Hematopoietic multipotent progenitor cell treated with erythropoietin and hydrocortisone succinate and interleukin-3 and kit ligand, for 6 days (in vitro differentiated cells): ENCODE data around the gene CHEK2.
A peak's percentile ranks its signal among the peaks of the same experiment; 100 is the strongest.
"Not testable (repeated sequence)": the region's sequence is repeated elsewhere in the genome, so short reads cannot be mapped to it uniquely, and the experiment has no call there.

Experiments
- DNase-seq: peaks from one replicate; pipeline ENCODE4 v3.0.0-alpha.2; 2015

CHEK2 gene

DNA sequence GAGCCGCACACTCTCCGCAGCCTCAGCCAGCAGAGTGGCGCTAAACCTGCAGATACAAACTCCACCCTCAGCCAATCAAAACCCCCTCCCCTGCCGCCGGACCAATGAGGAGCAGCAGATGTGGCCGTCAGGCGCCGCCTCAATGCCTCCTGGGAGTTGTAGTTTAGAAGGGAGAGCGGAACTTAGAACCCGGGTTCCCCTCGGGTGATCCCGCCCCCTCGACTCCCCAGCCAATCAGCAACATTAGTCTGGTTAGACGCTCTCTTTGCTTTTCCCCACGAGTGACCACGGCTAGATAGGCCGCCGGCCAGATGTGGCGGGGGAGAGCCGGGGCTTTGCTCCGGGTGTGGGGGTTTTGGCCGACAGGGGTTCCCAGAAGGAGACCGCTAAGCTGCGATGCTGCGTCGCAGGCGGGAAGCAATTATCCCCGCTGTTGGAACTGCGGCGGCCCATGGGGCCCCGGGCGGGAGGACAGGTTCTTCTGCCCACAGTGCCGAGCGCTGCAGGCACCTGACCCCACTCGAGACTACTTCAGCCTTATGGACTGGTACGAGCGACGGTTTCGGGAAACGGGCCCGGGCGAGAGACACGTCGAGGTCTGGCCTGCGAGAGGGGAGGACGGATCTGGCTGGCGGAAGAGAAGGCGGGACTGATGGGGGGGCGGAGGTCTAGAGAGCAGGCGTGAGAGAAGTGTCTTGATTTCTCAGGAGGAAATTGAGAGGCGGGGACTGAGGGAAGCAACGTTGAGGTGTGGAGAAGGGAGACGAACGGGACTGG, at the start of gene CHEK2, which contains the start of gene HSCB:
Gene CHEK2, minus strand, starts transcription at position 36 of the 777 bp plus-strand sequence. CDS start 7,099 bp downstream, outside the sequence.
Gene HSCB, plus strand, starts transcription at position 255 of the 777 bp plus-strand sequence. Its CDS starts 57 bp downstream, at position 312.
- peak; percentile 99 for DNase-seq

DNA sequence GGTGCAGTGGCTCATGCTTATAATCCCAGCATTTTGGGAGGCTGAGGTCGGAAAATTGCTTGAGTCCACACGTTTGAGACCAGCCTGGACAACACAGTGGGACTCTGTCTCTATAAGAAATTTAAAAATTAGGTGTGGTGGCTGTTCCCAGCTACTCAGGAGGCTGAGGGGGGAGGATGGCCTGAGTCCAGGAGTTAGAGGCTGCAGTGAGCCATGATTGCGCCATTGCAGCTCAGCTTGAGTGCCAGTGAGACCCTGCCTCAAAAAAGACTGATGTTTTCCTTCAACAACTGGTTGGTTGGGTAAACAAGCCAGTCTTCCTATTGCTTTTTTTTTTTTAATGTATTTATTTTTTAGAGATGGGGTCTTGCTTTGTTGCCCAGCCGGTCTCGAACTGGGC, 49.5 kb upstream of the CHEK2 start:
- DNase-seq, result no peak

DNA sequence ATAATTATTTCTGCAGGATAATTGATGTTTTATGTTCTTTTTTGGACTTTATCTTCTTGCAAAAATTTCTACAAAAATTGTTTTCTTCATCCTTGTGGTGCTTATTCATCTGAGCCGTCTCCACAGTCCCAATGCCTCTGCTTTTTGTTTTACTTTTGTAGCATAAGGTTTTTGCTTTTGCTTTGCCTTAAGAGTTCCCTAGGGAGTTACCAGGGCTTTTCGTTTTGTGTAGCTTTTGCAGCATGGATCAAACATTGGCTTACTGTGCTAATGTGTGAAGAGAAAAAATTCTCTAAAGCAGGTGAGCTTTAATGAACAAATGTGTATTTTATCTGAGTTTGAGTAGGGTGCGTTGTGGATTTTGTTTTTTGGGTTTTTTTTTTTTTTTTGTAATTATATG, 47.0 kb upstream of the CHEK2 start:
- DNase-seq, result no peak

DNA sequence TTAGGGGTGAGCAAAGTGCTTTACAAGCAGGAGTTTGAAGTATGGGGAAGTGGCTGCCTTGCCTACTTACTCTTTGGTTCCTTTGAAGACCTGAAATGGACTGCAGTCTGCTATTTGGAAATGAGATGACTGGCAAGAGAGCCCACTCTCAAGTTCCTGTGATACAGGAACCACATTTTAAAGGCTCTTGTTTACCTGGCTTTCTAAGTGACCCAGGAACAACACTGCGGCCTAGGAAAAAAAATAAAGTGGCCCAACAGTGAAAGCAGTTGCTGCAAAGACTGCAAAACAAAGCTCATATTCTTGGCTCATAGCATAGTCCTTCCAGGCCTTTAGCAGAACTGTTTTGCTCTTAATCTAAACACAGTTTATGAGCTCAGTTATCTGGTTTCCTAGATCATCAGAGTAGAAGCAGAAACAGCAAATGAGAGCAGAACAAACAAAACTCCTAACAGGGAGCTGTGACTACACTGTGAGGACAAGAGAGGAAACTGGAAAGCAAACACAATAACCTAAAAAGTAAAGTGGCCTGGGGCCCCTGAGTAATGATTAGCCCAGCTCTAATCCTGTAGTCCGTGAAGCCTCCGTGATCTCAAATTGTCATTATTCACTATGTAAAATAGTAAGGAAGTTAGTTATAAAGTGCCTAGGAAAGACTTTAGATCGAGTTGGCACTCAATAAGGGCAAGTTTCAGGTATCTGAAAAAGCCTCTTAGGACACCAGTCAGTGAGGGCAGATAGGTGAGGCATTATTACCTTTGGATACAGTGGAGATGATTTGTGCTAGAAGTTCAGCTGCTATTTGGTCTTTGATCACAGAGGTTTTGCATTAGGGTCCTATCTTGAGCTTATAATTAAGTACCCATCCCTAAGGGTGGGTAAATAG, 42.4 kb upstream of the CHEK2 start:
- DNase-seq, result no peak

DNA sequence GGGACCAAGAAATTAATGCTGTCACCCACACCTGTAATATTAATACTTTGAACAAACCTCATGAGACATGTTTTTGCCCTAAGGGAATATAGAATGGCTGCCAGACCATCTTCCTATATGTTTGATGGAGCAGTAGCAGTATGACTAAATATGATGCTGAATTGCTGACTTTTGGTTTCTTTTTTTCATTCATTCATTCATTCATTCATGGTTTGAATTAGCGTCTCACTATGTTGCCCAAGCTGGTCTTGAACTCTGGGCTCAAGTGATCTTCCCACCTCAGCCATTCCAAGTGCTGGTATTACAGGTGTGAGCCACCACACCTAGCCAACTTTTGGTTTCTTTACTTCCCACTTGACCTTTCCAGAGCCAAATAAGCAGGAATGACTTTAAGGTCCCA, 38.7 kb upstream of the CHEK2 start:
- DNase-seq, result no peak

DNA sequence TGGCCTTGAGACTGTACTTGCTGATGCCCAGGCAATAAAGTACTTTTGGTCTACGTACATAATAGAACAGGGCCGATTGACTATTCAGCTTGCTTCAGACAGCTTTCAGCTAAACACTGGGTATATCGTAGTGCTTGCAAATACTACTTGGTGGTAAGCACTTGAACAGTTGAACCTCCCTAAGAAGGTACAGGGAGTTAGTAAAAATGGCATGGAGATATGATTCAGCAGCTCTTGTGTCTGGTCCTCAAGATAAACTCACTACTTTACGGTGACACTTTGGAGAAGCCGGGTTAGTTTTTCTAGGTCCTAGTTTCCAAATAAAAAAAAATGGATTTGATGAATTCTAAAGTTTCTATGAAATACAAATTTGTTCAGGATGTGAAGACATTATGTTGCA, 38.2 kb upstream of the CHEK2 start:
- DNase-seq, result peak; percentile 66

DNA sequence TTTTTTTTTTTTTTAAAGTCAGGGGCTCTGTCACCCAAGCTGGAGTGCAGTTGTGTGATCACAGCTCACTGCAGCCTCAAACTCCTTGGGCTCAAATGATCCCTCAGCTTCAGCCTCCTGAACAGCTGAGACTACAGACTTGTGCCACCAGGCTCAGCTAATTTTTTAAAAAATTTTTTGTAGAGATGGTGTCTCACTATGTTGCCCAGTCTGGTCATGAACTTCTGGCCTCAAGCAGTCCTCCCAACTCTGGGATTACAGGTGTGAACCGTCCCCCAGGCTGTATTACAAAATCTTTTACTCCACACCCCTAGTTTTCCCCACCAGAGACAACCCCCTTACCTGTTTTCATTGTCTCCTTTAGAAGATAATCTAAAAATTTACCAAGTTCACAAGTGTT, 32.8 kb upstream of the CHEK2 start:
- DNase-seq, result no peak

DNA sequence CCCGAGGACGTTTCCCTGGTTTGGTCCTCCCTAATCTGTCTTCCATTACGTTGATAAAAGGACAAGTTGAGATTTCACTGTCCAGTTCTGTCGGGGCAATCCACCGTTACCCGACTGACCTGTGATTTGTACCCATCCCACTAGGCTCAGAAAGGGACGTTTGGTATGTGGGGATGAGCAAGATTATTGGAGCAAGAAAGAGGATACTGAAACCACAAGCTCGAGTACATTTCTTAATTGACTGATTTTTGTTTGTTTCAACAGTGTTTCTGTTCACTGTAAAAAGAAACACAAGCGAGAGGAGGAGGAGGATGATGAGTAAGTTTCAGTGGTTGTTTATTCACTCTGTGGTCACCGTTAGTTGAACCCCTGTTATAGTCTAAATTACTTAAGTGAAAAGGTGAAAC, 31.8 kb upstream of the CHEK2 start:
- DNase-seq, result no peak

DNA sequence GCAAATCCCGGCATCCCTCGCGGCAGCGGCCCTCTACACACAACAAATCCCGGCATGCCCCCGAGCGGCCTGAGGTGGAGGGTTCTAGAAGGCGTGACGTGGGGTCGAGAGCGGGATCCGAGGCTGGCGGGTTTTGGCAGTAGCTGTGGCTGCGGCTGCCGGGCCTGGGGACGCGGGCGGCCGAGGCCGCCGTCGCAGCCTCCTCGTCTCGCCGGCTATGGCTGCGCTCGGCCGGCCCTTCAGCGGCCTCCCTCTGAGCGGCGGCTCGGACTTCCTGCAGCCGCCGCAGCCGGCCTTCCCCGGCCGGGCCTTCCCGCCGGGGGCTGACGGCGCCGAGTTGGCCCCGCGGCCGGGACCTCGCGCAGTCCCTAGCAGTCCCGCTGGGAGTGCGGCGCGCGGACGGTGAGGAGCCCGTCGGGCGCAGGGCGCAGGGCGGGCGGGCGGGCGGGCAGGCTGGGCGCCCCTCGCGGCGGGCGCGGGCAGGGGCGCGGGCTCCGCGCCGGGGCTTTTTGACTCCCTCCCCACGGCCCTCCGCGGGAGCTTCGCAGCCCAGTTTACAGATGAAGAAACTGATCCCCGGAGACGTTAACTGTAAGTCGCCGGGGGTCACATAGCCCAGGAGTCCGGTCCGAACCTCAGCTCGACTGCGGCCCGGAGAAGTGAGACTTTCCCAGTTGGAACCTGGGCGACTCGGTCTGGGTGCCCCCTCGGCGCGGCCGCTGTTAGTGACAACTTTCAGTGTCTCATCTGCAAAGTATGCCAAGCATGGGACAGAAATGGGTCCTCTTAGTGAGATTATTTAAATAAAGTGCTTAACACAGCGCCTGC, 31.2 kb upstream of the CHEK2 start, which contains the start of gene CCDC117:
Gene CCDC117, plus strand, starts transcription at position 63 of the 828 bp plus-strand sequence. Its CDS starts 155 bp downstream, at position 218.
- peak; percentile 98 for DNase-seq

DNA sequence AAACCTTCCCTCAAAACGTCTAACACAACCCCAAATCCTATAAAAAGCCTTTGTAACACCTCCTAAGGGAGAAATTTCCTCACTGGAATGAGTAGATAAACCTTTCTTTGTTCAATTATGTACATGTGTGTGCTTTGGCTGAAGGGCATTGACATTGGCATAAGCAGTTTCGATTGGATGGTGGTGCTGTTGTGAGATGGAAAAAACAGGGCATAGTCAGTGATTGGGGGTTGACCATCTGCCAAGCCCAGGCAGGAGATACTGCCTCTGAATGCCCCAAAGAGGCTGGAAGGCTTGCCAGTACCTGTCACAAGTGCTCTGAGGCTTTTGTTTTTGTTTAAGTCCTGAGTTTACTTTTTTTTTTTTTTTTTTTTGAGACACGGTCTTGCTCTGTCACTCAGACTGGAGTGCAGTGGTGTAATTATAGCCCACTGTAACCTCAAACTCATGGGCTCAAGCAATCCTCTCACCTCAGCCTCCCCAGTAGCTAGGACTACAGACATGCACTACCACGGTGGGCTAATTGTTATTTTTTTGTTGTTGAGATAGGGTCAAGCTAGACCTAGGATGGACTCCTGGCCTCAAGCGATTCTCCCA, 29.7 kb upstream of the CHEK2 start:
- peak; percentile 25 for DNase-seq

DNA sequence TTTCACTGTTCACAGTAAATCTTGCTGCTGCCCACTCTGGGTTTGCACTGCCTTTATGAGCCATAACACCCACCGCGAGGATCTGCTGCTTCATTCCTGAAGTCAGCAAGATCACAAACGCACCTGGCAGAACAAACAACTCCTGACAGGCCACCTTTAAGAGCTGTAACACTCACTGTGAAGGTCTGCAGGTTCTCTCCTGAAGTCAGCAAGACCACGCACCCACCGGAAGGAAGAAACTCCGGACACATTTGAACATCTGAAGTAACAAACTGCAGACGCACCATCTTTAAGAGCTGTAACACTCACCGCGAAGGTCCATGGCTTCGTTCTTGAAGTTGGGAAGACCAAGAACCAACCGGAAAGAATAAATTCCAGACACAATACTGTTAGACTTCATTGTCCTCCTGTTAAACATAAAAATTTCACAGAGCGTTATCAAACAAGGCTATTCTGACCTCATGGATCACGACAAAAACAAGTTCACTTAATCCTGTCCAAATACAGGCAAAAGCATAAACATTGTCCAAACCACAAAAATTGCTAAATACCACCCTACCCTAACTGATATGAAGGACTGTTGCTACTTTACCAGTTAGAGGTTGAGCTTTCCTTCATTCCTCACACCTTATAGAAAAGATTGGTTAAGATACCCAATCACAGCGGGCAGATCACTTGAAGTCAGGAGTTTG, 27.9 kb upstream of the CHEK2 start:
- DNase-seq, result no peak

DNA sequence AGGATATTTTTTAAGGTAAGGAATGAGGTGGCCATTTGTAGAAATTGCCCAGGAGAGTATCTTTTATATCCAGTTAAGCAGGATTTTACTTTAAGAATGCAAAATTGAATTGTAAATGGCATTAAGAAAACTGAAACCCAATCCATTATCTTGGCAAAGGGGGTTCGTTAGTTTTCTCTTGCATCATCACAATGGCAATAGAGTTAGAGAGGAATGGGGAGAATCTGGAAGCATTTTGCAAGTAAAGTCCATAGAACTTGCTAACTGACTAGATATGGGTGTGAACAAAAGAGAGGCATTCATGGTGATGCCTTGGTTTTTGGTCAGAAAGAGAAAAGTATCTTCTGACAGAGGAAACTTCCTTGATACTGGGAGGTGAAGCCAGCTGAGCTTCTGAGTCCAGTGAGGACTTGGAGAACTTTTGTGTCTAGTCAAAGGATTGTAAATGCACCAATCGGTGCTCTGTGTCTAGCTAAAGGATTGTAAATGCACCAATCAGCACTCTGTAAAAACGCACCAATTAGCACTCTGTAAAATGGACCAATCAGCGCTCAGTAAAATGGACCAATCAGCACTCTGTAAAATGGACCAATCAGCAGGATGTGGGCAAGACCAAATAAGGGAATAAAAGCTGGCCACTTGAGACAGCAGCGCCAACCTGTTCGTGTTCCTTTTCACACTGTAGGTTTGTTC, 27.2 kb upstream of the CHEK2 start:
- DNase-seq, result no peak

DNA sequence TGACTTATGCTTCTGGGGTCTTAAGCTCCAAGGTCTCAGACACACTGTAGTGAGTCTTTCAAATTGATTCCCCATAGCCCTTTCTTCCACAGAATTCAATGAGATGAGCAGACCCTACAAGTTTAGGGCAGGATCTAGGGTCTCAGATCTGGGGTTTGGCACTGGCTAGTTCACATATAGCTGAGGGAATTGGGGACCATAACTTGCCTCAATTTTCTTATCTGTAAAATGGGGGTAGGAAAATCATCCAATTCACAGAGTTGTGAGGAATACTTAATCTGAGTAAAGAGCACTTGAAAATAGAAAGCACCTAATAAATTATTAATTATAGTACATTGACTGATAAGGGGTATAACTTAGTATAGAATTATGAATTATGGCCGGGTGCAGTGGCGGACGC, 25.0 kb upstream of the CHEK2 start:
- no peak for DNase-seq

DNA sequence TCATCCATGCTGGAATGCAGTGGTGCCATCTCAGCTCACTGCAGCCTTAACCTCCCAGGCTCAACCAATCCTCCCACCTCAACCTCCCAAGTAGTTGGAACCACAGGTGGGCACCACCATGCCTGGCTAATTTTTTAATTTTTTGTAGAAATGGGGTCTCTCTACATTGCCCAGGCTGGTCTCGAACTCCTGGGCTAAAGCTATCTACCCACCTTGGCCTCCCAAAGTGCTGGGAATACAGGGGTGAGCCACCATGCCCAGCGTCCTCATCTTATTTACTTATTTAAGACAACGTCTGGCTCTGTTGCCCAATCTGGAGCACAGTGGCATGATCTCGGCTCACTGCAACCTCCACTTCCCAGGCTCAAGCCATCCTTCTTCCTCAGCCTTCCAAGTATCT, 20.4 kb upstream of the CHEK2 start:
- not testable (repeated sequence) for DNase-seq

DNA sequence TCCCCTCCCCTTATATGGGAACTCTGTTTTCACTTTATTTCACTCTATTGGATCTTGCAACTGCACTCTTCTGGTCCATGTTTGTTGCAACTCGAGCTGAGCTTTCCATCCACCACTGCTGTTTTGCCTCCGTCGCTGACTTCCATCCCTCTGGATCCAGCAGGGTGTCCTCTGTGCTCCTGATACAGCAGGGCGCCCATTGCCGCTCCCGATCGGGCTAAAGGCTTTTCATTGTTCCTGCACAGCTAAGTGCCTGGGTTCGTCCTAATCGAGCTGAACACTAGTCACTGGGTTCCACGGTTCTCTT, 19.8 kb upstream of the CHEK2 start:
- DNase-seq, result no peak

DNA sequence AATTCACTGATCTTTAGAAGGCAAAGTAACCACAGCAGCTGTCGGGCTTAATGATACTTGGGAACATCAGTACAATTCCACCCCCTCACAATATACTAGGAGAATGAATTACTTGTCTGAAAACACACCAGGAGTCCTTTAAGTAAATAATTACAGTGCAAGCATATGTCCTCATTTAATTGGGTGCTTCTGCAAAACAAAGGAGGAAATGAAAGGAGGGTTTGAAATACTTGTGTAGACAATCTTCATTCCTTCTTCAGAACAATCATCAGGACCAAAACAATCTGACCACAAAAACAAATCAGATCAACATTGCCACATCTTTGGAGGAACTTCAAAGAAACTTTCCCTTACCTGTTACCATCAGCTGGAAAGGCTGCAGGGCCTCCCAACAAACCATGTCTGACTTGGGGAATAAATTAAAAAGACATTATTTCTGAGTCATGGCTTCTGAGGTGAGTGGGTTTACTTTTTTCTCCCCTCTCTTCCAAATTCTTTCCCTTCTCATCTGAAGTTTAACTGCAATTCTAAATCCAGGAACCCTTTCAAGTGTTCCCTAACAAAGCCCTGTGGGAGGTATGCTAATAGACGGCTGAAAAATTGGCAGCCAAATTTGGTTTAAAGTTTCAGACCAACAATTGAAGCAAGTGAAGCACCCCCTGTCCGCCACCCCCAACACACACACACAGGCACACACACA, 18.4 kb upstream of the CHEK2 start:
- DNase-seq, result no peak

DNA sequence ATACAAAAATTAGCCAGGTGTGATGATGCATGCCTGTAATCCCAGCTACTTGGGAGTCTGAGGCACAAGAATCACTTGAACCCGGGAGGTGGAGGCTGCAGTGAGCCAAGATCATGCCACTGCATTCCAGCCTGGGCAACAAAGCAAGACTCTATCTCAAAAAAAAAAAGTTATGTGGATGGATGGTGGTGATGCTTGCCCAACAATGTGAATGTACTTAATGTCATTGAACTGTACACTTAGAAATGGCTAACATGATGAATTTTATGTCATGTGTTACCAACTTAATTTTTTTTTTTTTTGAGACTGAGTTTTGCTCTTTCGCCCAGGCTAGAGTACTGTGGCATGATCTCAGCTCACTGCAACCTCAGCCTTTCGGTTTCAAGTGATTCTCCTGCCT, 12.9 kb upstream of the CHEK2 start:
- not testable (repeated sequence) for DNase-seq

DNA sequence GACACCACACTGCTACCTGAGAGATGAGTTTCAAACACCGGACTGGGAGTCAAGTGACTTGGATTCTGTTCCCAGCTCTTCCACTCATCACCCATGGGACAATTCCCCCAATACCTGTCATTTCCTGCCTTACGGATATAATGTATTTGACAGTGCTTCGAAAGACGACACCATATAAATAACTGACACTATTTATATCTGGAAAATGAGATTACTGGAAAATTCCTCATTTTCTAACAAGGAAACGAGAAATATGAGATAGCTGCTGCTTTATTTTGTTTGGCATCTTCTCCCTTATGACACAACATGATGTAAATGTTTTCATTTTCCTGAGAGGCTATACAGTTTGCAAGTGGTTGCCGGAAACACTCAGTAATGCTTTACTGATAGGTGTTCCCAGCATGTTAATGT, 8.9 kb upstream of the CHEK2 start:
- DNase-seq, result no peak

DNA sequence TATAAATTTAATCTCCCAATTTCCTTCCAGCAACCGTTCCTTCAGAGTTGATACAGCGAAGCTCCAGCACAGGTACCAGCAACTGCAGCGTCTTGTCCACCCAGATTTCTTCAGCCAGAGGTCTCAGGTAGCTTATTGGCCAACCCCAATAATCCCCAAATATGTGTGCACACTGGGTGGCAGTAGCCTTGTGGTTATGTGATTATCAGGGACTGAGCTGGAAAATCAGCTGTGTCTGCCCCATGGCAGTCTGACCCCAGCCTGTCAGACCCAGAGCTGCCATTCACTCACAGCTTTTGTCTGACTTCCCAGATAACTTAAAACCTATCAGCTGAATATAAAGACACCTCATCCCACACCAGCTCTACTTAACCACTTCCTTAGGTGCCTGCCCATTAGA, 2.2 kb upstream of the CHEK2 start:
- peak; percentile 18 for DNase-seq

DNA sequence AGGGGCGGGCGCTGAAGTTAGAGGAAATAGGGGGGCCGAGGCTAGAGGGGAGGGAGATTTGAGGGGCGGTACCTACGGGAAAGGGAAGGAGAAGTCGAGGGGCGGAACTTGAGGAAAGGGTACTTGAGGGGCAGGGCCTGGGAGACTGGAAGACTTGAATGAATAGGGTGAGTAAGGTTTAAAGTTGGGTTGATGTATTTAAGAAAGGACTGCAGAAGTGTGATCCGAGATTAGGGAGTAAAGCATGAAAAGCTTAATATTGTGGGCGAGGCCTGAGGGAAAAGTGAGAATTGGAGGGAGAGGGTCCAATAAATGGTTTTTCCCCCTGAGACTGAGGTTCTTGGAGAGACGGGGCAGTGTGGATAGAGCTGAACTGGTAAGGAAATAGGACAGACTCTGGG, 942 bp upstream of the CHEK2 start:
- no peak for DNase-seq
